Smooth muscle cell (in vitro differentiated cells): ENCODE data around the gene UBXN11. TPM values are rescaled to one million over a fixed set of nuclear protein-coding genes. Genes with fewer than 3 reads are reported as not detected.

Source experiments
- DNase-seq: peaks from one replicate; lab custom pipeline; 2025; ENCODE audit not compliant: unreplicated experiment; lab: John Stamatoyannopoulos, UW
- H2AFZ ChIP-seq: fragments of 200-600 bp; sonication (generic); 2 replicates; pipeline ENCODE4 v1.6.0; 2016; ENCODE audit warnings: antibody characterized with exemption, low read depth, mild to moderate bottlenecking
- H3F3A ChIP-seq: fragments of 200-600 bp; sonication (generic); 2 replicates; pipeline ENCODE4 v1.6.0; 2017; ENCODE audit warnings: antibody characterized with exemption, low read depth
- H3K27ac ChIP-seq: fragments of 200-600 bp; sonication (generic); 2 replicates; pipeline ENCODE4 v1.5.1; 2016; ENCODE audit warnings: low read depth, mild to moderate bottlenecking
- H3K27me3 ChIP-seq: fragments of 200-600 bp; sonication (generic); 2 replicates; pipeline ENCODE4 v1.6.1; 2016; ENCODE audit warnings: low read depth, mild to moderate bottlenecking
- H3K36me3 ChIP-seq: fragments of 200-600 bp; sonication (generic); 2 replicates; pipeline ENCODE4 v1.5.1; 2016; ENCODE audit warnings: low read depth
- H3K4me1 ChIP-seq: fragments of 200-600 bp; sonication (generic); 2 replicates; pipeline ENCODE4 v1.5.1; 2016; ENCODE audit warnings: low read depth
- H3K4me2 ChIP-seq: fragments of 200-600 bp; sonication (generic); 2 replicates; pipeline ENCODE4 v1.6.0; 2016; ENCODE audit warnings: mild to moderate bottlenecking
- H3K4me3 ChIP-seq: fragments of 200-600 bp; sonication (generic); 2 replicates; pipeline ENCODE4 v1.5.1; 2016; ENCODE audit warnings: mild to moderate bottlenecking
- H3K79me2 ChIP-seq: fragments of 200-600 bp; sonication (generic); 2 replicates; pipeline ENCODE4 v1.6.0; 2016; ENCODE audit warnings: low read depth, mild to moderate bottlenecking
- H3K9ac ChIP-seq: fragments of 200-600 bp; sonication (generic); 2 replicates; pipeline ENCODE4 v1.6.0; 2016; ENCODE audit warnings: low read depth
- H3K9me3 ChIP-seq: fragments of 200-600 bp; sonication (generic); replicated peaks from 2 replicates; pipeline ENCODE4 v1.5.1; 2016; ENCODE audit warnings: low read depth
- H4K20me1 ChIP-seq: fragments of 200-600 bp; sonication (generic); 2 replicates; pipeline ENCODE4 v1.6.0; 2016; ENCODE audit warnings: low read depth
- WGBS: methylation state at CpG from one replicate; pipeline ENCODE4 v1.1.7; 2016; ENCODE audit warnings: low lambda C conversion rate; 5-methylcytosine and 5-hydroxymethylcytosine counted together
- polyA plus RNA-seq: library from polyadenylated mRNA; unstranded; fragments of >200 nt; fragmentation: Nextera tagmentation; extraction: Ambion mirVana; gene quantifications from 2 replicates; pipeline ENCODE4 v1.2.1, GENCODE V29; 2016
- total RNA-seq: library from RNA; depleted of rRNA; stranded (reverse); fragments of >200 nt; gene quantifications from 2 replicates; pipeline ENCODE4 v1.2.3, GENCODE V29; 2014
- TF ChIP-seq, protein P1 (sequence below): fragments of 200-600 bp; sonication (generic); IDR thresholded peaks from 2 replicates; pipeline ENCODE4 v1.5.1; 2017; ENCODE audit warnings: borderline replicate concordance, mild to moderate bottlenecking, antibody characterized with exemption; ENCODE audit not compliant: insufficient read depth, poor library complexity, severe bottlenecking

The UBXN11 gene
- total and polyA plus RNA-seq, 2 experiments from 2014 or later = 3.3 to 17.7 TPM

DNA sequence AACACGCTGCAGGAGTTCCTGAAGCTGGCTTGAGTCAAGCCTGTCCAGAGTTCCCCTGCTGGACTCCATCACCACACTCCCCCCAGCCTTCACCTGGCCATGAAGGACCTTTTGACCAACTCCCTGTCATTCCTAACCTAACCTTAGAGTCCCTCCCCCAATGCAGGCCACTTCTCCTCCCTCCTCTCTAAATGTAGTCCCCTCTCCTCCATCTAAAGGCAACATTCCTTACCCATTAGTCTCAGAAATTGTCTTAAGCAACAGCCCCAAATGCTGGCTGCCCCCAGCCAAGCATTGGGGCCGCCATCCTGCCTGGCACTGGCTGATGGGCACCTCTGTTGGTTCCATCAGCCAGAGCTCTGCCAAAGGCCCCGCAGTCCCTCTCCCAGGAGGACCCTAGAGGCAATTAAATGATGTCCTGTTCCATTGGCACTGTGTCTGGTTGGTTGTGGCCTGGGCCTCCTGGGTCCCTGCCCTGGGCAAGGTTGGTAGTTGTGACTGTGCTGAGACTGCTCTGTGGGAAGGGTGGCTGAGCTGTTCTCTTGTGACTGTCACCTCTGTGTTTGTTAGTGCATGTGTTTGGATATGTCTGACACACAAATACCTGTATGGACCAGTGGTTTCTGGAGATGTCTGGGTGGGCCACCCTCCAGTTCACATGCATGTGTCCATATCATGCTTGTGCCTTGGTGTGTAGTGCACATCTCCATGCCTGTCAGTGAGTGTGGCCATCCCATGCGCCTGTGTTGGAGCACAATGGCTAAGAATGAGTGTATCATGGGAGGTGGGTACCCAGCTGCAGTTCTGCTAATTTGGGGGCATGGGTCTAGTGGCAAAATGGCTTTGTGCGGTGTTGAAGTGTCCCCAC, 25.1 kb downstream of the UBXN11 start:
- H4K20me1 ChIP-seq = peaks cover 38% of the 10 kb centered on the region
- no peaks in the 10 kb centered on the region for H3K36me3 ChIP-seq
- no peak for DNase-seq
- peak overlapping the region; percentile 96 for H3K27ac ChIP-seq
- H3K79me2 ChIP-seq = no peaks in the 10 kb centered on the region
- no peak overlapping the region for H3K9ac ChIP-seq
- H3K4me1 ChIP-seq = peaks cover 59% of the 10 kb centered on the region
- H3F3A ChIP-seq = peaks cover 36% of the 10 kb centered on the region
- H3K4me2 ChIP-seq = peak overlapping the region; percentile 94
- H3K4me3 ChIP-seq = peak overlapping the region; percentile 67
- WGBS = 93% methylated on average over 5 of the region's 5 CpGs
- no peaks in the 10 kb centered on the region for H3K27me3 ChIP-seq
- H3K9me3 ChIP-seq = no peaks in the 10 kb centered on the region
- no peak overlapping the region for H2AFZ ChIP-seq
- TF ChIP-seq, protein P1, sequence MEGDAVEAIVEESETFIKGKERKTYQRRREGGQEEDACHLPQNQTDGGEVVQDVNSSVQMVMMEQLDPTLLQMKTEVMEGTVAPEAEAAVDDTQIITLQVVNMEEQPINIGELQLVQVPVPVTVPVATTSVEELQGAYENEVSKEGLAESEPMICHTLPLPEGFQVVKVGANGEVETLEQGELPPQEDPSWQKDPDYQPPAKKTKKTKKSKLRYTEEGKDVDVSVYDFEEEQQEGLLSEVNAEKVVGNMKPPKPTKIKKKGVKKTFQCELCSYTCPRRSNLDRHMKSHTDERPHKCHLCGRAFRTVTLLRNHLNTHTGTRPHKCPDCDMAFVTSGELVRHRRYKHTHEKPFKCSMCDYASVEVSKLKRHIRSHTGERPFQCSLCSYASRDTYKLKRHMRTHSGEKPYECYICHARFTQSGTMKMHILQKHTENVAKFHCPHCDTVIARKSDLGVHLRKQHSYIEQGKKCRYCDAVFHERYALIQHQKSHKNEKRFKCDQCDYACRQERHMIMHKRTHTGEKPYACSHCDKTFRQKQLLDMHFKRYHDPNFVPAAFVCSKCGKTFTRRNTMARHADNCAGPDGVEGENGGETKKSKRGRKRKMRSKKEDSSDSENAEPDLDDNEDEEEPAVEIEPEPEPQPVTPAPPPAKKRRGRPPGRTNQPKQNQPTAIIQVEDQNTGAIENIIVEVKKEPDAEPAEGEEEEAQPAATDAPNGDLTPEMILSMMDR = no peak

DNA sequence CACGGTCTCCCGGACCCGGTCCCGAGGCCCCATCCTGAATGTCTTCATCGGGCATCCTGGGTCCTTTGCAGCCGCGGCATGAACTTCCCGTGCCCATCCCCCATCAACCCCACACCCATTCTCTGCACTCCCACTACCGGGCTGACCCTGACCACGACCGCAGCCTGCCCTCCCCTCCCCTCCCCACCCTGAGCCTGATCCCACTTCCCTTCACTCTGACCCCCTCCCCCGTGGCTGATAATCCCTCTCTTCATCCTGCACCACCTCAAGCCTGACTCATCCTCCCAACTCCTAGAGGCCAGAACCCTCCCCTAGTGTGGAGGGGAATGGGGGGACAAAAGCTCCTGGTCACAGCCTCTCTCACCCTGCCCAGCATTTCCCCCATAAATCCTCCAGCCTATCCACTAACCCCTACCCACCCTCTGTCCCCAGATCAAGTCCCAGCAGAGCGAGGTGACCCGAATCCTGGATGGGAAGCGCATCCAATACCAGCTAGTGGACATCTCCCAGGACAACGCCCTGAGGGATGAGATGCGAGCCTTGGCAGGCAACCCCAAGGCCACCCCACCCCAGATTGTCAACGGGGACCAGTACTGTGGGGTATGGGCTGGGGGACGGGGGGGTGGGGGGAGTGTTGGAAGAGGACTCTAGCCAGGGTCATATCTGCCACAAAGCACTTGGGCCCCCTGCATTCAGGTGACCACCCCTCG, 25.9 kb downstream of the UBXN11 start:
- H3F3A ChIP-seq = peaks cover 43% of the 10 kb centered on the region
- H4K20me1 ChIP-seq = peaks cover 38% of the 10 kb centered on the region
- H3K4me3 ChIP-seq = peak overlapping the region; percentile 67
- peak overlapping the region; percentile 96 for H3K27ac ChIP-seq
- WGBS = 38% methylated on average over 16 of the region's 20 CpGs
- H3K9me3 ChIP-seq = no peaks in the 10 kb centered on the region
- no peaks in the 10 kb centered on the region for H3K79me2 ChIP-seq
- H3K9ac ChIP-seq = peak overlapping the region; percentile 89
- no peaks in the 10 kb centered on the region for H3K27me3 ChIP-seq
- TF ChIP-seq, protein P1 = no peak
- peak overlapping the region; percentile 94 for H3K4me2 ChIP-seq
- H3K36me3 ChIP-seq = no peaks in the 10 kb centered on the region
- H3K4me1 ChIP-seq = peaks cover 61% of the 10 kb centered on the region
- H2AFZ ChIP-seq = no peak overlapping the region
- no peak for DNase-seq

DNA sequence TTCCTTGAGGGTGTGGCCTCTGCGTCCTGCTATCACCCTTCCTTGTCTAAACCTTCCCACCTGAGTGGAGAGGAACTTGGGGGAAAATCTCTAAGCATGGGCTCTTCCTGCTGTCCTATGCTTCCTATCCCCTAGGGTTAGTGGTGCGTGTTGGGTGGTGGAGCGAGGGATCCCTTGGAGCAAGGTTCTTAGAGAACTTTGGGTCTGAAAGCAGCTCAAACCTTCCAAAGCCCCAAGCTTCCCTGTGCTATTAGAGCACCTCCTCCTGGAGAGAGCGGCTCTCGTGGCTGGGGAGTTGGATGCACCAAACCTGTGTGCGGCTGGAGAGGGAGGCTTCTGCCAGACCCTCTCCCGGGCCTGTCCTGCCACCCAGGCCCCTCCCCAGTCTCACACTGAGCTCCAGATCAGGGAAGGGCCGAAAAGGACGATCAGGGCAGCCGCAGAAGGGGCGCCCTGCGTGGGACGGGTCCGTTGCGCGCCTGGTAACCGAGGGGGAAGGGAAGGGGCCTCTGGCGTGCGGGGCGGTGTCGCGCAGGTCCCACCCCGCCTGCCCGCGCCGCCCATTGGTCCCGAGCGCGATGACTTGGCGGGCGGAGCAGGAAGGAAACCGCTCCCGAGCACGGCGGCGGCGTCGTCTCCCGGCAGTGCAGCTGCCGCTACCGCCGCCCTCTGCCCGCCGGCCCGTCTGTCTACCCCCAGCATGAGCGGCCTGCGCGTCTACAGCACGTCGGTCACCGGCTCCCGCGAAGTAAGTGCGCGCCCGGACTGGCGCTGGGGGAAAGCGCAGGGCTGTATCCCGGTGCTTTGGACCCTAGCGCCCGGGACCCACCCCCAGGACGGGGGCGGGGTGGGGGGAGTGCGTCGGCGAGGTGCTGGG, 26.7 kb downstream of the UBXN11 start, which contains the start of gene SH3BGRL3:
Gene SH3BGRL3, plus strand, starts transcription at position 631 of the 877 bp plus-strand sequence. Its CDS starts 70 bp downstream, at position 701.
- Histone ChIP-seq H3K9ac (peak within 1 kb of the TSS; percentile 89), H4K20me1 (peaks cover 38% of the 10 kb centered on the region), H3K27ac (peak within 1 kb of the TSS; percentile 96), H3K27me3 (no peaks in the 10 kb centered on the region), H3K4me2 (peak within 1 kb of the TSS; percentile 94), H3F3A (peaks cover 49% of the 10 kb centered on the region), H3K79me2 (no peaks in the 10 kb centered on the region), H3K4me1 (peaks cover 57% of the 10 kb centered on the region), H3K36me3 (no peaks in the 10 kb centered on the region), H3K4me3 (peak within 1 kb of the TSS; percentile 67), H3K9me3 (no peaks in the 10 kb centered on the region), H2AFZ (no peak within 1 kb of the TSS)
- TF ChIP-seq, protein P1 = peak; percentile 43
- peak; percentile 65 for DNase-seq
- 4% methylated on average over 48 of the region's 66 CpGs for WGBS
